Measurements from ENCODE around the gene MSTO1.
"Not testable (repeated sequence)": the region's sequence is repeated elsewhere in the genome, so short reads cannot be mapped to it uniquely, and the experiment has no call there.

Gene MSTO1

DNA sequence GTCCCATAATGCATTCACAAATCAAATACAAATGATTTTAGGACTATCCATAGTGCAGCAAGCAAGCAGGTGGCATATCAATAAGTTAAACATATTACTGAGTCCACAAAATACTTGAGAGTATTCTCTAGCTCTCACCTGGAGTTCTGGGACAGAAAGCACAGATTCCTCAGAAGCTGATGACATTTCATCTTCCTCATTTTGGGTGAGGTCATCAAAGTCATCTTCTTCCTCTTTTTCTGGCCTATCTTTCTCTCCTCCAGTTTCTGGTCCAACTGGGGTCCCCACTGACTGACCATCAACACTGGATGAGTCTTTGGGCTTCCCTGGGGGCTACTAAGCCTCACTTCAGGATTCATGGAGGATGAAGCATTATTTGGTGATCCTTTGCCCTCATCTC lies 39.7 kb downstream of the MSTO1 start:
- H3K4me3 ChIP-seq, result no peak overlapping the region
- TF ChIP-seq, protein P1, sequence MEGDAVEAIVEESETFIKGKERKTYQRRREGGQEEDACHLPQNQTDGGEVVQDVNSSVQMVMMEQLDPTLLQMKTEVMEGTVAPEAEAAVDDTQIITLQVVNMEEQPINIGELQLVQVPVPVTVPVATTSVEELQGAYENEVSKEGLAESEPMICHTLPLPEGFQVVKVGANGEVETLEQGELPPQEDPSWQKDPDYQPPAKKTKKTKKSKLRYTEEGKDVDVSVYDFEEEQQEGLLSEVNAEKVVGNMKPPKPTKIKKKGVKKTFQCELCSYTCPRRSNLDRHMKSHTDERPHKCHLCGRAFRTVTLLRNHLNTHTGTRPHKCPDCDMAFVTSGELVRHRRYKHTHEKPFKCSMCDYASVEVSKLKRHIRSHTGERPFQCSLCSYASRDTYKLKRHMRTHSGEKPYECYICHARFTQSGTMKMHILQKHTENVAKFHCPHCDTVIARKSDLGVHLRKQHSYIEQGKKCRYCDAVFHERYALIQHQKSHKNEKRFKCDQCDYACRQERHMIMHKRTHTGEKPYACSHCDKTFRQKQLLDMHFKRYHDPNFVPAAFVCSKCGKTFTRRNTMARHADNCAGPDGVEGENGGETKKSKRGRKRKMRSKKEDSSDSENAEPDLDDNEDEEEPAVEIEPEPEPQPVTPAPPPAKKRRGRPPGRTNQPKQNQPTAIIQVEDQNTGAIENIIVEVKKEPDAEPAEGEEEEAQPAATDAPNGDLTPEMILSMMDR (IDR thresholded peaks at IDR 0.05), result no peak
- no peak for DNase-seq
- no peaks in the 10 kb centered on the region for H3K9me3 ChIP-seq
- H3K4me1 ChIP-seq, result peaks cover 0 to 45% (median 24%) of the 10 kb centered on the region in 4 donors
- no peak overlapping the region for H3K27ac ChIP-seq
- intact Hi-C loops (cut with DNase I; ENCODE audit: low total_unique reads), result no loop called here
- no peaks in the 10 kb centered on the region for H3K27me3 ChIP-seq
- no peaks in the 10 kb centered on the region for H3K36me3 ChIP-seq

DNA sequence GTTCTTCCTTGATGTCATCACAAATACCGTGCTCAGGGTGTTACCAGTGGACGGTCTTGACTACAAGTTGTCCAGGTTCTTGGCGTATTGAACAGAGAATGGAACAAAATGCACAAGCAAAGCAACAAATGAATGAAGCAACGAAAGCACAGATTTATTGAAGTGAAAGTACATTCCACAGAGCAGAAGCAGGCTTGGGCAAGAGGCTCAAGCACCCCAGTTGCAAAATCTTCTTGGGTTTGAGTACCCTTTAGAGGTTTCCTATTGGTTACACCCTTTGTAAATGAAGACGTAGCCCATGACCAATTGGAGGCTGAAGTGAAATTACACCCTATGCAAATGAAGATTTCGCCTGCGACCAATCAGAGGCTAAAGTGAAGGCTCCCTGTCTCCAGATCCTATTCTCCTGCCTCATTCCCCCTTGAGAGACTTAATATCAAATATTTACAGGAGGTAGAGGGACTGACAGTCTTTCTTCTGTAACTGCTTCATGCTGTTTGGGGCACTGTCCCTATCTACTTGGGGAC lies 40.3 kb downstream of the MSTO1 start:
- H3K9me3 ChIP-seq, result no peaks in the 10 kb centered on the region
- H3K4me3 ChIP-seq, result no peak overlapping the region
- DNase-seq, result no peak
- H3K27me3 ChIP-seq, result no peaks in the 10 kb centered on the region
- peak overlapping the region in 1 of 2 donors; percentile 39 for H3K27ac ChIP-seq
- H3K36me3 ChIP-seq, result no peaks in the 10 kb centered on the region
- intact Hi-C loops (cut with DNase I; ENCODE audit: low total_unique reads), result no loop called here
- H3K4me1 ChIP-seq, result peaks cover 0 to 39% (median 18%) of the 10 kb centered on the region in 4 donors
- TF ChIP-seq, protein P1 (IDR thresholded peaks at IDR 0.05), result no peak

DNA sequence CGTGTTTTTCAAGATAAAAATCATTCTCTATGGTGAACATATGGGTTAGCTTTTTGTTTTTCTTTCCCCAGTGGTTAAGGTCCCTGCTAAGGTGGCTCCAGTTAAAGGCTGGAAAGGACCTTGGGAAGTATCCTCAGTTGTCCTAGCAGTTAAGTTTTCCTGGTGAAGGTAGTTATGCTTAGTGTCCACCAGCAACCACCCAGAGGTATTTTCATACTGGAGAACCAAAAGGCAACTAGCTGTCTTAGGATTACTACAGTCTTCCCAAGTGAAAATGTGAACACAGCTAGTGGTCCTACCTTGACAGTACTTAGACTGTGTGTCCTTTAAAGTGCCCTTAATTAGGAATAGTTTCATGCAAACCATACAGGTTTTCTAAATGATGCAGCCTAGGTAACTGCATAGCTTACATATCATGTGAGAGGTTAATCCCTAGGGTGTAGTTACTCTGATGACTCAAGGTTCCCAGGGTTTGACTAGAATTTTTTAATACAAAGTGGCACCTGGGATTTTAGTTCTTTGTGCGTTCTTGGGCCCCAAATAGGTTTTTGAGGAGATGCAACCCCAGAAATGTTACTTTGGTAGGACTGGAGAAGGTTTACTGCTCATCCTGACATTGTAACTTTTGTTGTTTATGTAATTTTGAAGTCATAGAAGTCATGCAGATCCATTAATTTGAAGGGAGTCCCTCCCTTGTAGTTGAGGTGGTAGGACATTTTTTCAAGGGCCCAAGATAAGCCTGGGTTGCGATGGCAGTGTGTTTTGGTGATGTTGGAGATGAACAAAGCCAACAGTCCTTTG lies 42.0 kb downstream of the MSTO1 start:
- TF ChIP-seq, protein P1 (IDR thresholded peaks at IDR 0.05), result no peak
- peak overlapping the region in 1 of 2 donors; percentile 61 for H3K27ac ChIP-seq
- H3K36me3 ChIP-seq, result no peaks in the 10 kb centered on the region
- no peaks in the 10 kb centered on the region for H3K27me3 ChIP-seq
- intact Hi-C loops (cut with DNase I; ENCODE audit: low total_unique reads), result no loop called here
- peaks cover 0 to 26% (median 6%) of the 10 kb centered on the region in 4 donors for H3K4me1 ChIP-seq
- no peak for DNase-seq
- H3K9me3 ChIP-seq, result no peaks in the 10 kb centered on the region
- H3K4me3 ChIP-seq, result no peak overlapping the region

DNA sequence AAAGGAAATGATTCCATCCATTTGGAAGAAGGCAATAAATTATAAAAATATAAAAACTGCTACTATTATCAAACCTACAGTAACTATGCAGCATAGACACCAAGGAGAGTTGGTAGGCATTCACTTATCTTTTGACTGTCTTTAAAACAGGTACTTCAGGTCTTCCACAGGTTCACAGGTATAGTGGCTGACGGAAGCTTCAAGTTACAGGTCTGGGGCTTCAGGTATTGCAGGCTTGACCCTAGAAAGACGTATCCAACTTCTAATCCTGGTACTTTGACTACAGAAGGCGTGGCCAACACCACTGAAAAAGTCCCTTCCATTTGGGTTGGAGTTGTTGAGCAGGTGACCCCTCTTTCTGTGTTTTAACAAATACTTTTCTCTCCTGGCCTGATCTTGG lies 42.9 kb downstream of the MSTO1 start:
- Histone ChIP-seq H3K27me3 (no peaks in the 10 kb centered on the region), H3K9me3 (no peaks in the 10 kb centered on the region), H3K4me3 (no peak overlapping the region), H3K4me1 (peaks cover 0 to 26% (median 6%) of the 10 kb centered on the region in 4 donors), H3K36me3 (no peaks in the 10 kb centered on the region), H3K27ac (no peak overlapping the region)
- TF ChIP-seq, protein P1 (IDR thresholded peaks at IDR 0.05), result no peak
- intact Hi-C loops (cut with DNase I; ENCODE audit: low total_unique reads), result no loop called here
- DNase-seq, result no peak

DNA sequence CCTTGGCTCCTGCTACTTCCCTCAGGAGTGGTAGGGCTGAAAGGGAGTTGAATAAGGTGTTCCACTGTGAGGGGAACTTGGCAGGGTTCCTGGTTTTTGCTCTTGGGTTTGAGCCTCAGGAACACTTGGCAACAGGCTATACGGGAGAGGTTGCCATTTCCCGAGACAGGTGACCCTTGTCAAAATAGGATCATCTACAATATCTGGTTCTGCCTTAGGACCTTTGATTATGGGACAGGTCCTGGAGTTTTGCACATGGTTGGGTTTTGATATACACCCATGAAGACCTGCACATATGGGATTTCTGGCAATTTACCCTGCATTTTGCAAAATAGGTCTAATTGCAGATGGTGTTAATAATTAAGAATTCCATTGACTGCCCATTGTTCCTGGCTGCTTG lies 47.4 kb downstream of the MSTO1 start:
- no peak overlapping the region for H3K27ac ChIP-seq
- H3K4me1 ChIP-seq, result no peaks in the 10 kb centered on the region
- no peaks in the 10 kb centered on the region for H3K9me3 ChIP-seq
- no peak for DNase-seq
- peaks cover 30 to 44% (median 44%) of the 10 kb centered on the region in 3 donors for H3K36me3 ChIP-seq
- intact Hi-C loops (cut with DNase I; ENCODE audit: low total_unique reads), result no loop called here
- TF ChIP-seq, protein P1 (IDR thresholded peaks at IDR 0.05), result no peak
- H3K27me3 ChIP-seq, result no peaks in the 10 kb centered on the region
- H3K4me3 ChIP-seq, result no peak overlapping the region

DNA sequence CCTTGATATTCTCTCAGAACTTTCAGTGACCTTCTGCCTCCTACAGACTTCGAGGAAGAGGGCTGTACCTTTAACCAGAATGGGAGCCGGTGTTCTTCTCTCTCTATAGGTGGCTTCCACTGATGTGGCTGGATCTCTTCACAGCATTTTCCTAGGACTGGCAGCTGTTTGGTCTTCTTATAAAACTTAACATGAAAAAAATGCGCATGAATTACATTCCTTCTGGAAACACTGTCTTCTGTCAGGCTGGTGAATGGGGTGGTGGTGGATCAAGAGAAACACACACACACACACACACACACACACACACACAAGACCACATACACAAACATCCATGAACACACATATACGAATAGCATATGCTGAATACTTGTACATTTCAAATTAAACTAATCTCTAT lies 51.2 kb downstream of the MSTO1 start:
- H3K27me3 ChIP-seq; DNase-seq; H3K9me3 ChIP-seq; H3K4me1 ChIP-seq; H3K4me3 ChIP-seq; intact Hi-C loops (cut with DNase I; ENCODE audit: low total_unique reads); H3K27ac ChIP-seq: not testable (repeated sequence)
- H3K36me3 ChIP-seq, result peaks cover 68 to 82% (median 76%) of the 10 kb centered on the region in 3 donors
